GM19397 (cell line): Measurements from ENCODE around the gene S100A1.
"Not testable (repeated sequence)": the region's sequence is repeated elsewhere in the genome, so short reads cannot be mapped to it uniquely, and the experiment has no call there.

Experiments
- ATAC-seq: cut with Tn5 transposase; IDR thresholded peaks from one replicate; pipeline ENCODE4 v1.9.1; 2021; ENCODE audit warnings: mild to moderate bottlenecking, moderate library complexity; ENCODE audit not compliant: unreplicated experiment

The S100A1 gene

DNA sequence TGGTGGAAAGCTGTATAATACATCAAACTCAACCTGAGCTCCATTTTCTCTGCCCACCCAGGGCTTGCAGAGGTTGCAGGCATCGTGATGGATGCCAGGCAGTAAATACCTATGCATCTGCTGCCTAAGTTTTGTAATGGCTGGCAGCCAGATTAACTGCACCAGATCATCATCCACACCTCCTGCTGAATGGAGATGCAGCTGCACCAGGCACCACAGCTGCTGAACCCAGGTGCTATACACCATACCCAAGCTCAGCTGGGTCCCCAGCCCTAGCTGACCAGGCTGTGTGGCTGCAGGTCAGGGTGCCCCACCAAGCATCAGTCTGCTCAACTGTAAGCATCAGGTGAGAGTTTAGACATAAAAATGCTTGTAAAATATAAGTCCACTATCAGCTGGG is 23.5 kb downstream of the S100A1 start:
- ATAC-seq = no peak

DNA sequence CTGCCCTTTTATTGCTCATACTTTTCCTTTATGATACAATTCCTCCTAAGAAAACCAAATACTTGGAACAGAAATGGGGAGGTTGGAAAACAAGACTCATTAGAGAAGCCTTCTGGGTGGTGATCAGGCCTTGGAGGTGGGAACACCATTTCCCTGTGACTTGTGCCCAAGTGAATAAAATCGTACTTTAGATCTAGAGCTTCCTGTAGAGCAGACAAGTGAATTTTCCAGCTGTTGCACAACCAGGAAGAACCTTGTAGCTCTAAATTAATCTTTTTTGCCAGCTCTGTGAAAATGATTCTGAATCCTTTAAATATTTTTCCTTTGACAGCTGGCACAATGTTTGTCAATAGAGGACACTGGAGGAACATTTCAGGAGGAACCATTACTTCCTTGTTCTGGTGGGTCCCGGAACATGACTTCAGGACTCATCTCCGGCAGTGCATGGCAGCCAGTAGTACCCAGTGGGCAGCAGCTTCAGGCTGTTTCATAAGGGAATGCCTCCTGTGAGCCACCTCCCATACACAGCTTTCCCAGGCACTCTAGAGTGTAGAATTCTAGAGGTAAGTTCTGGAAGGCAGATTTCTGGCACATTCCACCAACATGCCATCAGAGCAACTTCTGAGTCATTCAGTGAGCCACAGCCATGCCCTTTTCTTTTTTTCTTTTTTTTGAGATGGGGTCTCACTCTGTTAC is 24.7 kb downstream of the S100A1 start:
- no peak for ATAC-seq

DNA sequence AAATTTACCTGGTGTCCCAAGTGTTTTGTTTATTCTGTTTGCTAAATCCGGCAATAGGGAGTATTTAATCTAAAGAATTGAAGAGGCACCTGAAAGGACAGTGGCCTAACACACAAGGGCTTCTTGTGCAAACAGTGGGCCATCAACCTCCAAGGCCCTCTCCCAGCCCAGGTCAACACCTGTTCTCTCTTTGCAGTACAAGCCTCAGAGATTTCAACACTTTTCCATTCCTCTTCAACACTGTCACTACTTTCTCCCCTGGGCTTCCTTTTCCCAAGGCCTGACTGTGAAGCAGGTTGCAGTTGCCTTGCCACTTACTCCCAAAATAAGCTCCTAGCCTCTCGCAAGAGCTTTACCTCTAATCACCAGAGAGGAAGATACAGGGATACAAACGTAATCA is 27.1 kb downstream of the S100A1 start:
- ATAC-seq = no peak

- peak; percentile 91 for ATAC-seq
Observed at GRCh38 chr1:153658400-153659174, 30.4 kb downstream of the S100A1 start, which contains the start of gene SNAPIN. Gene SNAPIN, plus strand, starts transcription at chr1:153658703. Its CDS starts 41 bp downstream, at chr1:153658744.

GRCh38 chr1:153659175-153659534 is 30.9 kb downstream of the S100A1 start:
- ATAC-seq = no peak

DNA sequence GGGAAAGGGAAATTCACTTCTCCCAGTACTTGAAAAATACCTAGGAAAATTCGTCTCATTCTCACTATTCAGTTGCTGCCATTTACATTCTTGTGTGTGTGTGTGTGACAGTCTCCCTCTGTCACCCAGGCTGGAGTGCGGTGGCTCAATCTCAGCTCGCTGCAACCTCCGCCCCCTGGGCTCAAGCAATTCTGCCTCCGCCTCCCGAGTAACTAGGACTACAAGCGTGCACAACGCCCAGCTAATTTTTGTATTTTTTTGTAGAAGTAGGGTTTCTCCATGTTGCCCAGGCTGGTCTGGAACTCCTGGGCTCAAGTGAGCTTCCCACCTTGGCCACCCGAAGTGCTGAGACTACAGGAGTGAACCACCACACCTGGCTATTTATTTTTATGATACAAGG is 31.4 kb downstream of the S100A1 start:
- no peak for ATAC-seq

- ATAC-seq = no peak
Observed at GRCh38 chr1:153661111-153661708, 33.0 kb downstream of the S100A1 start.

DNA sequence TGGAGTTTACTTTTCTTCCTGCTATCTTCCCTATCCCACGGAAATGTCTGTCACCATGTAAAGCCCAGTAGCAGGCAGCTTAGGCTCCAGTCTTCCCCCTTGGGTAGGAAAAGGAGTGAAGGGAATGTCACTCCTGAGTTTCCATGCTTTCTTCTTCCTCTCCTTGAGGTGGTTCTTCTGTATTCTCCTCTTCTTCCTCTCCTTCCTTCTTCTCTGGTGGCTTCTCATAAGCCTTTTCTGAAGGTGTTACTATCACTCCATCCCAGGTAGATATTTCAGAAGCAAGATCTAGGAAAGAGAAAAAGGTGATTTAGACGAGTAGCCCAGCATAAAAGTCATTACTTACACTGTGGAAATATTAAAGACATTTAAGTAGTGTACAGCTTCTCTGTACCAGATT is 34.0 kb downstream of the S100A1 start:
- ATAC-seq = no peak

DNA sequence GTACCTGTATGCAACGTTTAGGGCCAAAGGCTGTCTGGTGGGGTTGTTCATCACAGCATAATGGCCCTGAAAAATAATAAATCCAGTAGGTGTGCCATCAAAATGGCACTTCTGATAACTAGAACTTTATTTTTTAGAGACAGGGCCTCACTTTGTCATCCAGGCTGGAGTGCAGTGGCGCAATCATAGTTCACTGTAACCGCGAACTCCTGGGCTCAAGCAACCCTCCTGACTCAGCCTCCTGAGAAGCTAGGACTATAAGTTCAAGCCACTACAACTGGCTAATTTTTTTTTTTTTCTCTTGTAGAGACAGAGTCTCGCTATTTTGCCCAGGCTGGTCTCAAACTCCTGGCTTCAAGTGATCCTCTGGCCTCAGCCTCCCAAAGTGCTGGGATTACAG is 35.0 kb downstream of the S100A1 start:
- ATAC-seq = no peak

DNA sequence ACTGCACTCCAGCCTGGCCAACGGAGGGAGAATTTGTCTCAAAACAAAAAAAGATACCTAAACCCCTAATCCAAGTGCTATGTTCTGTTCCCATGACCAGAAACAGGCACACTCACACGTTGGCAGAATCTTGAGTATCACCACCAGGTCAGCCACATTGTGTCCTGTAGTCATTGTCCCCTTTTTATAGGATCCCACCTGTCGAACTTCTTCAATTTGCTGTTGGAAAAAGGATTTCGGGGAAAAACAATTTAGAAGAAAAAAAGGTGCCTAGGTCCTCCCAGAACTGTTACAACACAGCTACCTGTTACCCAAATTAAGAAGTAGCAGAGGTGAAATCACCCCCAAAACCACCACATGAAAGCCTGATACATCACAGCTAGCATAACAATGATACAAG is 39.2 kb downstream of the S100A1 start:
- ATAC-seq = no peak

DNA sequence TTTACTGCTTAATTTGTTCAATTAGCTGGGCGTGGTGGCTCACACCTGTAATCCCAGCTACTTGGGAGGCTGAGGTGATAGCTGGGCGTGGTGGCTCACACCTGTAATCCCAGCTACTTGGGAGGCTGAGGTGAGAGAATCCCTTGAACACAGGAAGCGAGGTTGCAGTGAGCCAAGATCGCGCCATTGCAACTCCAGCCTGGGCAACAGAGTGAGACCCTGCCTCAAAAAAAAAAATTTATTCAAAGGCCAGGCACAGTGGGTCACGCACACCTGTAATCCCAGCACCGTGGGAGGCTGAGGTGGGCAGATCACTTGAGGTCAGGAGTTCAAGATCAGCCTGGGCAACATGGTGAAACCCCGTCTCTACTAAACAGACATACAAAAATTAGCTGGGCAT is 40.4 kb downstream of the S100A1 start:
- ATAC-seq = not testable (repeated sequence)

DNA sequence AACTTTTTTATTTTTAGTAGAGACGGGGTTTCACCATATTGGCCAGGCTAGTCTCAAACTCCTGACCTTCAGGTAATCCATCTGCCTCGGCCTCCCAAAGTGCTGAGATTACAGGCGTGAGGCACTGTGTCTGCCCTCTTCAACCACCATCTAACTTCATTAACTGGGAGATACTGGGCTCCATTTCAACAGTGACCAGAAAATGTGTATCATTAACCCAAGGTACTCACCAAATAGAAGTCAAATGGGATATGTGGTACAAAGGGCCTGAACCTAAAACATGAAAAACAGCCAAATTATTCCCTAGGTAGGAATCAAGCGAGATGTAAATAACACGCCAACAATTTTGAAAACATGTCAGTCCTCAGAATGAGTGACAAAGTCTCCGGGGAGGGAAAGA is 41.4 kb downstream of the S100A1 start:
- no peak for ATAC-seq

DNA sequence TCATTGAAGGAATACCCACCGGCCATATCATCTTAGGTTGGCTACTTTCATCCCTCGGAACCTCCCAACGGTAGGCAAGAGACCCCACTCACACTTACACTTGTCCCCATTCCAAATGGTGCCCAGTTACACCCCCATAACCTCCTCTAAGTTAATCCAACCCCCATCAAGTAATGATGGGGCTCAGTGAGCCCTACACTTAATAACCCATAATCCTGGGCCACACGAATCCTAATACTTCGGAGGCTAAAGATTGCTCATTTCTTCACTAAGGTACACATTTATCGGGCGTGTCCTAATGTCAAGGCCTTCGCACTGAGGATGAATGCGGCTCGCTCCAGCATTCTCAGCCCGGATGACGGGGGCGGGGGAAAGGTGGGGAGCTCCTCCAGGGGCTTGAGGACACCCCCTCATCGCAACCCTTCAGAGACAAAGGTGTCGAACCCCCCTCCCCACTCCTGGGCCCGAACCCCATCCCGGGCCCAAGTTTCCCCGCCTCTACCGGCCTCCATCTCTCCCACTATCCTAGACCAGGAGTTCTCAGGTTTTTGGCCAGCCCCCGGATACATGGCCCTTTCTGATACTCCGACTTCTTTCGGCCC is 42.1 kb downstream of the S100A1 start:
- no peak for ATAC-seq

GRCh38 chr1:153670859-153671627 is 42.8 kb downstream of the S100A1 start, which contains the start of gene ILF2:
Gene ILF2, minus strand, starts transcription at chr1:153670993. Its CDS starts 71 bp downstream, at chr1:153670922.
- peak; percentile 90 for ATAC-seq

DNA sequence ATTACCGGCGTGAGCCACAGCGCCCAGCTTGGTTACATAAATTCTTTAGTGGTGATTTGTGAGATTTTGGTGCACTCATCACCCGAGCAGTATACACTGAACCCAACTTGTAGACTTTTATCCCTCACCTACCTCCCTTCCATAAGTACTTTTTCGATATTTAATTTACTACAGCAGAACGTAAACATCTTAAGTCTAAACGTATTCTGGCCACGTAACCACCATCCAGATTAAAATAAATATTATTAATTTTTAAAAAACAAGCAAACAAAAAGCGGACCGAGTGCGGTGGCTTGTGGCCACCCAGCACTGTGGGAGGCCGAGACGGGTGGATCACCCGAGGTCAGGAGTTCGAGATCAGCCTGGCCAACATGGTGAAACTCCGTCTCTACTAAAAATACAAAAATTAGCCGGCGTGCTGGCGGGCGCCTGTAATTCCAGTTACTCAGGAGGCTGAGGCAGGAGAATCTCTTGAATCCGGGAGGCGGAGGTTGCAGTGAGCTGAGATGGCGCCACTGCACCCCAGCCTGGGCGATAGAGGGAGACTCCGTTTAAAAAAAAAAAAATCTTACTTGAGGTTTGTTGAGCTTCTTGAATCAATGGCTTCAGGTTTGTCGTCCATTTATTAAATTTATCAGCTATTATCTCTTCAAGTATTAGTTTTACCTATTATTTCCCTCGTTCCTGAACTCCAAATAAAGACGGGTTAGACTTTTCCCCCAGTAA is 43.6 kb downstream of the S100A1 start:
- peak; percentile 14 for ATAC-seq

DNA sequence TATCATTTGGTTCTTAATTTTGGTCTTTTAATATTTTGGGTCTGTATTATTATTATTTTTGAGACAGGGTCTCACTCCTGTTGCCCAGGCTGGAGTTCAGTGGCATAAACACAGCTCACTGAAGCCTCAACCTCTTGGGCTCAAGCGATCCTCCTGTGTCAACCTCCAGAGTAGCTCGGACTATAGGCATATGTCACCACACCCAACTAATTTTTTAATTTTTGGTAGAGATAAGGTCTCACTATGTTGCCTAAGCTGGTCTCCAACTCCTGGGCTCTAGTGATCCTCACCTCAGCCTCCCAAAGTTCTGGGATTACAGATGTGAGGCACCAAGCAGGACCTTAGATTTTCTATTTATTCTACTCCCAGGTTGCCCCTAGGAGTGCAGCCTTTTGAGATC is 45.3 kb downstream of the S100A1 start:
- no peak for ATAC-seq

- ATAC-seq = no peak
Observed at GRCh38 chr1:153677718-153678518, 49.7 kb downstream of the S100A1 start.

GRCh38 chr1:153678519-153679336 is 50.5 kb downstream of the S100A1 start, which contains the start of gene NPR1:
Gene NPR1, plus strand, starts transcription at chr1:153678688. Its CDS starts 421 bp downstream, at chr1:153679109.
- ATAC-seq = no peak
